Chondrocyte (in vitro differentiated cells): ENCODE data around the gene HELZ2. TPM values are rescaled to one million over a fixed set of nuclear protein-coding genes. Genes with fewer than 3 reads are reported as not detected.

Experiments used
- DNase-seq: peaks from one replicate; pipeline ENCODE4 v3.0.0; 2021; ENCODE audit warnings: mixed read lengths, low spot score
- H3K27ac Mint-ChIP-seq: one replicate; pipeline ENCODE4 v1.8.0; 2021; ENCODE audit warnings: mild to moderate bottlenecking, moderate library complexity, mixed read lengths; ENCODE audit not compliant: unreplicated experiment
- H3K27me3 Mint-ChIP-seq: 2 replicates; pipeline ENCODE4 v1.8.0; 2021; ENCODE audit warnings: low read depth, mixed read lengths
- H3K36me3 Mint-ChIP-seq: 2 replicates; pipeline ENCODE4 v1.8.0; 2021; ENCODE audit warnings: low read depth, mixed read lengths
- H3K4me1 Mint-ChIP-seq: 2 replicates; pipeline ENCODE4 v1.8.0; 2021; ENCODE audit warnings: low read depth, mild to moderate bottlenecking, mixed read lengths
- H3K4me3 Mint-ChIP-seq: one replicate; pipeline ENCODE4 v1.8.0; 2021; ENCODE audit warnings: mild to moderate bottlenecking, moderate library complexity, mixed read lengths; ENCODE audit not compliant: unreplicated experiment
- H3K9me3 Mint-ChIP-seq: 2 replicates; pipeline ENCODE4 v1.8.0; 2021; ENCODE audit warnings: low read depth, mixed read lengths
- total RNA-seq: library from RNA; stranded (reverse); gene quantifications from 3 replicates; pipeline ENCODE4 v1.2.1, GENCODE V29; 2021
- TF ChIP-seq, protein P1 (sequence below): fragments of 200-600 bp; sonication (generic); IDR thresholded peaks from 2 replicates; pipeline ENCODE4 v1.5.0; 2021; ENCODE audit warnings: antibody characterized with exemption, mild to moderate bottlenecking, moderate library complexity

Gene HELZ2
- total RNA-seq, 1 donor from 2014 or later, result 14.9 TPM

DNA sequence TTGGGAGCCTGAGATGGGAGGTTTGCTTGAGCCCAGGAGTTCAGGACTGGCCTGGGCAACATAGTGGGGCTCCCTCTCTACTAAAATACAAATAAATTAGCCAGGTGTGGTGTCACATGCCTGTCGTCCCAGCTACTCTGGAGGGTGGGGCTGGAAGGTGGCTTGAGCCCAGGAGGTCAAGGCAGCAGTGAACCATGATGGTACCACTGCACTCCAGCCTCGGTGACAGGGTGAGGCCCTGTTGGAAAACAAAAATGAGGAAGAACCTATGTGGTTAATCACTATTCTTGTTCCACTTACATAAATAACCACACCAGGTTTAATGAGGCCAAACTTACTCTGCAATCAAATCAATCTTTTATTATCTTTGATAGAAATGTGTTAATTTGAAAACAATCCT, 48.1 kb downstream of the HELZ2 start:
- Mint-ChIP-seq H3K27me3 (no peaks in the 10 kb centered on the region), H3K27ac (no peak overlapping the region), H3K4me3 (no peak overlapping the region), H3K4me1 (peaks cover 11% of the 10 kb centered on the region), H3K36me3 (peaks cover 5% of the 10 kb centered on the region), H3K9me3 (no peaks in the 10 kb centered on the region)
- no peak for DNase-seq
- TF ChIP-seq, protein P1, sequence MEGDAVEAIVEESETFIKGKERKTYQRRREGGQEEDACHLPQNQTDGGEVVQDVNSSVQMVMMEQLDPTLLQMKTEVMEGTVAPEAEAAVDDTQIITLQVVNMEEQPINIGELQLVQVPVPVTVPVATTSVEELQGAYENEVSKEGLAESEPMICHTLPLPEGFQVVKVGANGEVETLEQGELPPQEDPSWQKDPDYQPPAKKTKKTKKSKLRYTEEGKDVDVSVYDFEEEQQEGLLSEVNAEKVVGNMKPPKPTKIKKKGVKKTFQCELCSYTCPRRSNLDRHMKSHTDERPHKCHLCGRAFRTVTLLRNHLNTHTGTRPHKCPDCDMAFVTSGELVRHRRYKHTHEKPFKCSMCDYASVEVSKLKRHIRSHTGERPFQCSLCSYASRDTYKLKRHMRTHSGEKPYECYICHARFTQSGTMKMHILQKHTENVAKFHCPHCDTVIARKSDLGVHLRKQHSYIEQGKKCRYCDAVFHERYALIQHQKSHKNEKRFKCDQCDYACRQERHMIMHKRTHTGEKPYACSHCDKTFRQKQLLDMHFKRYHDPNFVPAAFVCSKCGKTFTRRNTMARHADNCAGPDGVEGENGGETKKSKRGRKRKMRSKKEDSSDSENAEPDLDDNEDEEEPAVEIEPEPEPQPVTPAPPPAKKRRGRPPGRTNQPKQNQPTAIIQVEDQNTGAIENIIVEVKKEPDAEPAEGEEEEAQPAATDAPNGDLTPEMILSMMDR, result no peak

DNA sequence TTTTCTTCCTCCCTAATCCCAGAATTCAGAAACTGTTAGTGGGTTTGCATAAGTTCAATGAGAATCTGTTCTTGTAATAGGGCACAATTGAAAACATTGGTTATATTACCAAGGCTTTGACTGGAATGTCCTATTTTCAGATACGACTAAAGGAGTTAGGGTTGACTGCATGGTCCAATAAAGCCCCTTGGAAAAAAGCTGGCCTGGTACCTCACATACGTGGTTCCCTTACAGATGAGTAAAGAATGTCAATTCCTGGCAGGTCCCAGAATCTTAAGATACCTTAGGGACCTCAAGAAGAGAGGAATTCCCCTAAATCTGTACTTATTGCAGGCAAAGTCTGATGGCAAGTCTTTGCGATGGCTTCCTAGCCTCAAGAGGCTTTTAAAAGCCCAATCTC, 48.9 kb downstream of the HELZ2 start:
- Mint-ChIP-seq H3K27me3 (no peaks in the 10 kb centered on the region), H3K27ac (no peak overlapping the region), H3K4me1 (peaks cover 11% of the 10 kb centered on the region), H3K9me3 (no peaks in the 10 kb centered on the region), H3K36me3 (peaks cover 5% of the 10 kb centered on the region), H3K4me3 (no peak overlapping the region)
- TF ChIP-seq, protein P1, result no peak
- DNase-seq, result no peak

Other genes starting within 250 kb of the HELZ2 start
- gene CHRNA4, start 212.9 kb downstream of the HELZ2 start, total RNA-seq, result not detected in 3 replicates
- not detected in 3 replicates for gene KCNQ2, start 101.6 kb downstream of the HELZ2 start, total RNA-seq
- 0.34 to 6.5 TPM (median 5.5 TPM) in 3 replicates for gene EEF1A2, start 75.2 kb downstream of the HELZ2 start, total RNA-seq
- 245 to 268 TPM (median 261 TPM) in 3 replicates for gene PPDPF, start 53.5 kb downstream of the HELZ2 start, total RNA-seq
- gene PTK6, start 36.9 kb downstream of the HELZ2 start, total RNA-seq, result not detected in 3 replicates
- gene SRMS, start 26.5 kb downstream of the HELZ2 start, total RNA-seq, result not detected in 3 replicates
- gene FNDC11, start 20.1 kb downstream of the HELZ2 start, total RNA-seq, result 0.25 to 0.38 TPM in 2 of 3 replicates, not detected in the other
- gene GMEB2, start 52.9 kb upstream of the HELZ2 start, total RNA-seq, result 7.8 to 8.5 TPM (median 7.9 TPM) in 3 replicates
- 7.8 to 15.0 TPM (median 7.8 TPM) in 3 replicates for gene STMN3, start 79.2 kb upstream of the HELZ2 start, total RNA-seq
- 20.4 to 45.3 TPM (median 21.9 TPM) in 3 replicates for gene RTEL1, start 84.1 kb upstream of the HELZ2 start, total RNA-seq
- 0.79 to 0.99 TPM in 2 of 3 replicates, not detected in the other for gene TNFRSF6B, start 122.4 kb upstream of the HELZ2 start, total RNA-seq
- 37.8 to 47.4 TPM (median 39.8 TPM) in 3 replicates for gene ARFRP1, start 133.7 kb upstream of the HELZ2 start, total RNA-seq
- 19.2 to 25.6 TPM (median 20.6 TPM) in 3 replicates for gene ZGPAT, start 133.8 kb upstream of the HELZ2 start, total RNA-seq
- gene LIME1, start 162.4 kb upstream of the HELZ2 start, total RNA-seq, result 6.8 to 9.7 TPM (median 7.1 TPM) in 3 replicates
- 90.7 to 105 TPM (median 101 TPM) in 3 replicates for gene SLC2A4RG, start 165.5 kb upstream of the HELZ2 start, total RNA-seq